CD1c-positive myeloid dendritic cell (primary cell): ENCODE results near the gene PRKCQ.
A peak's percentile ranks its signal among the peaks of the same experiment; 100 is the strongest.
"Not testable (repeated sequence)": the region's sequence is repeated elsewhere in the genome, so short reads cannot be mapped to it uniquely, and the experiment has no call there.

Experiments
- DNase-seq: peaks from one replicate; pipeline ENCODE4 v3.0.0-alpha.2; 2016; ENCODE audit errors: extremely low spot score

PRKCQ gene

GRCh38 chr10:6595499-6595898 is 15.4 kb upstream of the PRKCQ start:
- DNase-seq, result no peak

- no peak for DNase-seq
These were observed 13.2 kb upstream of the PRKCQ start for GRCh38 chr10:6593241-6593671.

GRCh38 chr10:6592080-6592479 is 12.0 kb upstream of the PRKCQ start:
- peak; percentile 28 for DNase-seq

- DNase-seq, result no peak
These were observed 11.6 kb upstream of the PRKCQ start for GRCh38 chr10:6591668-6592067.

GRCh38 chr10:6590100-6590499 is 10.0 kb upstream of the PRKCQ start:
- no peak for DNase-seq

GRCh38 chr10:6589287-6590094 is 9.4 kb upstream of the PRKCQ start:
- DNase-seq, result no peak

- no peak for DNase-seq
These were observed 8.8 kb upstream of the PRKCQ start for GRCh38 chr10:6588845-6589244.

GRCh38 chr10:6588082-6588481 is 8.0 kb upstream of the PRKCQ start:
- DNase-seq, result no peak

- no peak for DNase-seq
These were observed 6.4 kb upstream of the PRKCQ start for GRCh38 chr10:6586501-6586900.

GRCh38 chr10:6583447-6583846 is 3.4 kb upstream of the PRKCQ start:
- DNase-seq, result peak; percentile 30

- DNase-seq, result not testable (repeated sequence)
These were observed 2.8 kb upstream of the PRKCQ start for GRCh38 chr10:6582913-6583312.

GRCh38 chr10:6582298-6582697 is 2.2 kb upstream of the PRKCQ start:
- no peak for DNase-seq

GRCh38 chr10:6581778-6582228 is 1.7 kb upstream of the PRKCQ start:
- DNase-seq, result no peak

GRCh38 chr10:6581223-6581622 is 1.1 kb upstream of the PRKCQ start:
- not testable (repeated sequence) for DNase-seq

GRCh38 chr10:6580279-6581029 is 378 bp upstream of the PRKCQ start:
- DNase-seq, result peak; percentile 82

- no peak for DNase-seq
These were observed 733 bp downstream of the PRKCQ start for GRCh38 chr10:6579183-6579903.

- no peak for DNase-seq
These were observed 1.3 kb downstream of the PRKCQ start for GRCh38 chr10:6578795-6579182.

GRCh38 chr10:6578251-6578771 is 1.8 kb downstream of the PRKCQ start:
- DNase-seq, result no peak

GRCh38 chr10:6576326-6576725 is 3.8 kb downstream of the PRKCQ start:
- no peak for DNase-seq

- DNase-seq, result no peak
These were observed 5.4 kb downstream of the PRKCQ start for GRCh38 chr10:6574664-6575176.

- no peak for DNase-seq
These were observed 9.2 kb downstream of the PRKCQ start for GRCh38 chr10:6570893-6571292.

- no peak for DNase-seq
These were observed 10.8 kb downstream of the PRKCQ start for GRCh38 chr10:6569259-6569658.
